ENCODE data around the gene TGFB1I1. TPM values are rescaled to one million over a fixed set of nuclear protein-coding genes. Genes with fewer than 3 reads are reported as not detected.

Gene TGFB1I1
- total and polyA plus RNA-seq, 2 experiments from 2014 or later = 4.1 to 4.2 TPM

DNA sequence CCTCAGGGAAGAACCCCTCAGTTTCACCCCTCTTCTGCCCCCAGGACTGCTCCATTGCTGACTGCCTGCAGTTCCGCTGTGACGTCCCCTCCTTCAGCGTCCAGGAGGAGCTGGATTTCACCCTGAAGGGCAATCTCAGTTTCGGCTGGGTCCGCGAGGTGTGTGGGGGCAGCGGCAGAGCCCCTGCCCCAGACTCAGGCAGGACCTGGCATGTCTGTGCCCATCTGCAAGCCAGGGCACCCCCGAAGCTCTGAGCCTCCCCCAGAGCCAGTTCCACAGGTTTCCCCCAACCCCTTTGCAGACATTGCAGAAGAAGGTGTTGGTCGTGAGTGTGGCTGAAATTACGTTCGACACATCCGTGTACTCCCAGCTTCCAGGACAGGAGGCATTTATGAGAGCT, 48.2 kb upstream of the TGFB1I1 start (continued):
- TF ChIP-seq, protein P1, sequence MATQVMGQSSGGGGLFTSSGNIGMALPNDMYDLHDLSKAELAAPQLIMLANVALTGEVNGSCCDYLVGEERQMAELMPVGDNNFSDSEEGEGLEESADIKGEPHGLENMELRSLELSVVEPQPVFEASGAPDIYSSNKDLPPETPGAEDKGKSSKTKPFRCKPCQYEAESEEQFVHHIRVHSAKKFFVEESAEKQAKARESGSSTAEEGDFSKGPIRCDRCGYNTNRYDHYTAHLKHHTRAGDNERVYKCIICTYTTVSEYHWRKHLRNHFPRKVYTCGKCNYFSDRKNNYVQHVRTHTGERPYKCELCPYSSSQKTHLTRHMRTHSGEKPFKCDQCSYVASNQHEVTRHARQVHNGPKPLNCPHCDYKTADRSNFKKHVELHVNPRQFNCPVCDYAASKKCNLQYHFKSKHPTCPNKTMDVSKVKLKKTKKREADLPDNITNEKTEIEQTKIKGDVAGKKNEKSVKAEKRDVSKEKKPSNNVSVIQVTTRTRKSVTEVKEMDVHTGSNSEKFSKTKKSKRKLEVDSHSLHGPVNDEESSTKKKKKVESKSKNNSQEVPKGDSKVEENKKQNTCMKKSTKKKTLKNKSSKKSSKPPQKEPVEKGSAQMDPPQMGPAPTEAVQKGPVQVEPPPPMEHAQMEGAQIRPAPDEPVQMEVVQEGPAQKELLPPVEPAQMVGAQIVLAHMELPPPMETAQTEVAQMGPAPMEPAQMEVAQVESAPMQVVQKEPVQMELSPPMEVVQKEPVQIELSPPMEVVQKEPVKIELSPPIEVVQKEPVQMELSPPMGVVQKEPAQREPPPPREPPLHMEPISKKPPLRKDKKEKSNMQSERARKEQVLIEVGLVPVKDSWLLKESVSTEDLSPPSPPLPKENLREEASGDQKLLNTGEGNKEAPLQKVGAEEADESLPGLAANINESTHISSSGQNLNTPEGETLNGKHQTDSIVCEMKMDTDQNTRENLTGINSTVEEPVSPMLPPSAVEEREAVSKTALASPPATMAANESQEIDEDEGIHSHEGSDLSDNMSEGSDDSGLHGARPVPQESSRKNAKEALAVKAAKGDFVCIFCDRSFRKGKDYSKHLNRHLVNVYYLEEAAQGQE (IDR thresholded peaks at IDR 0.05; ENCODE audit: unreplicated experiment) = no peak
- TF ChIP-seq STAT1 (IDR thresholded peaks at IDR 0.05; ENCODE audit: unreplicated experiment) (no peak), CREB1 (CRISPR knock-in tag; IDR thresholded peaks at IDR 0.05; ENCODE audit: low read depth) (no peak), ZNF114 (CRISPR knock-in tag; IDR thresholded peaks at IDR 0.05) (no peak), ZNF331 (CRISPR knock-in tag; IDR thresholded peaks at IDR 0.05; ENCODE audit: low read depth) (no peak), EZH2phosphoT487 (IDR thresholded peaks at IDR 0.05; ENCODE audit: unreplicated experiment) (no peak), EZH2 (IDR thresholded peaks at IDR 0.05; ENCODE audit: low read depth, unreplicated experiment) (no peak), NANOG (IDR thresholded peaks at IDR 0.05; ENCODE audit: borderline replicate concordance) (no peak), POLR2AphosphoS5 (IDR thresholded peaks at IDR 0.05; ENCODE audit: low read depth) (no peak)
- TF ChIP-seq, protein P2, sequence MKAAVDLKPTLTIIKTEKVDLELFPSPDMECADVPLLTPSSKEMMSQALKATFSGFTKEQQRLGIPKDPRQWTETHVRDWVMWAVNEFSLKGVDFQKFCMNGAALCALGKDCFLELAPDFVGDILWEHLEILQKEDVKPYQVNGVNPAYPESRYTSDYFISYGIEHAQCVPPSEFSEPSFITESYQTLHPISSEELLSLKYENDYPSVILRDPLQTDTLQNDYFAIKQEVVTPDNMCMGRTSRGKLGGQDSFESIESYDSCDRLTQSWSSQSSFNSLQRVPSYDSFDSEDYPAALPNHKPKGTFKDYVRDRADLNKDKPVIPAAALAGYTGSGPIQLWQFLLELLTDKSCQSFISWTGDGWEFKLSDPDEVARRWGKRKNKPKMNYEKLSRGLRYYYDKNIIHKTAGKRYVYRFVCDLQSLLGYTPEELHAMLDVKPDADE (IDR thresholded peaks at IDR 0.05) = no peak
- TF ChIP-seq, protein P3, sequence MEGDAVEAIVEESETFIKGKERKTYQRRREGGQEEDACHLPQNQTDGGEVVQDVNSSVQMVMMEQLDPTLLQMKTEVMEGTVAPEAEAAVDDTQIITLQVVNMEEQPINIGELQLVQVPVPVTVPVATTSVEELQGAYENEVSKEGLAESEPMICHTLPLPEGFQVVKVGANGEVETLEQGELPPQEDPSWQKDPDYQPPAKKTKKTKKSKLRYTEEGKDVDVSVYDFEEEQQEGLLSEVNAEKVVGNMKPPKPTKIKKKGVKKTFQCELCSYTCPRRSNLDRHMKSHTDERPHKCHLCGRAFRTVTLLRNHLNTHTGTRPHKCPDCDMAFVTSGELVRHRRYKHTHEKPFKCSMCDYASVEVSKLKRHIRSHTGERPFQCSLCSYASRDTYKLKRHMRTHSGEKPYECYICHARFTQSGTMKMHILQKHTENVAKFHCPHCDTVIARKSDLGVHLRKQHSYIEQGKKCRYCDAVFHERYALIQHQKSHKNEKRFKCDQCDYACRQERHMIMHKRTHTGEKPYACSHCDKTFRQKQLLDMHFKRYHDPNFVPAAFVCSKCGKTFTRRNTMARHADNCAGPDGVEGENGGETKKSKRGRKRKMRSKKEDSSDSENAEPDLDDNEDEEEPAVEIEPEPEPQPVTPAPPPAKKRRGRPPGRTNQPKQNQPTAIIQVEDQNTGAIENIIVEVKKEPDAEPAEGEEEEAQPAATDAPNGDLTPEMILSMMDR (conservative IDR thresholded peaks at IDR 0.05; ENCODE audit: low read depth in 2 of 2) = no peak

- Histone ChIP-seq H3K27ac (ENCODE audit: low read depth) (no peak overlapping the region), H3F3A (replicated peaks; ENCODE audit: low read depth) (no peaks in the 10 kb centered on the region), H3K27me3 (ENCODE audit: insufficient read depth) (peaks cover 46% of the 10 kb centered on the region), H3K4me1 (ENCODE audit: insufficient read depth) (no peaks in the 10 kb centered on the region), H3K79me2 (replicated peaks; ENCODE audit: insufficient read depth) (no peaks in the 10 kb centered on the region), H3K36me3 (ENCODE audit: insufficient read depth) (no peaks in the 10 kb centered on the region), H4K20me1 (replicated peaks; ENCODE audit: insufficient read depth) (0 out of 2 replicates have a peak, but pooled peaks cover 2% of the 10 kb centered on the region), H3K4me3 (peak overlapping the region; percentile 46), H3K4me2 (peak overlapping the region; percentile 66), H3K9me2 (ENCODE audit: insufficient read depth) (no peaks in the 10 kb centered on the region), H2AFZ (peak overlapping the region; percentile 83; the same call in 1 of the 2 replicates)
- no peak for TF ChIP-seq EZH2 (IDR thresholded peaks at IDR 0.05; ENCODE audit: low read depth, unreplicated experiment)
- TF ChIP-seq, protein P2 (IDR thresholded peaks at IDR 0.05) = no peak
- no peak for TF ChIP-seq JUNB (IDR thresholded peaks at IDR 0.05; ENCODE audit: unreplicated experiment)
- no peak for TF ChIP-seq CREB1 (CRISPR knock-in tag; IDR thresholded peaks at IDR 0.05; ENCODE audit: low read depth)
- TF ChIP-seq, protein P1 (IDR thresholded peaks at IDR 0.05; ENCODE audit: unreplicated experiment) = no peak
- no peak for TF ChIP-seq ZNF331 (CRISPR knock-in tag; IDR thresholded peaks at IDR 0.05; ENCODE audit: low read depth)
- no peak for TF ChIP-seq EZH2phosphoT487 (IDR thresholded peaks at IDR 0.05; ENCODE audit: unreplicated experiment)
- no peak for TF ChIP-seq NANOG (IDR thresholded peaks at IDR 0.05; ENCODE audit: borderline replicate concordance)
- no peak for TF ChIP-seq STAT1 (IDR thresholded peaks at IDR 0.05; ENCODE audit: unreplicated experiment)
- TF ChIP-seq ZNF114 (CRISPR knock-in tag; IDR thresholded peaks at IDR 0.05) = no peak
- Mint-ChIP-seq H3K4me1 (peaks cover 4% of the 10 kb centered on the region; the same call in 2 of the 3 replicates), H3K27me3 (ENCODE audit: insufficient read depth, low read depth, poor library complexity) (peaks cover 26% of the 10 kb centered on the region), H3K4me3 (no peak overlapping the region), H3K27ac (no peak overlapping the region), H3K36me3 (ENCODE audit: low read depth) (peaks cover 4% of the 10 kb centered on the region; the same call in 1 of the 3 replicates), H3K9me3 (peaks cover 13% of the 10 kb centered on the region; the same call in 2 of the 3 replicates)
- DNase-seq (ENCODE audit: low spot score) (peak; percentile 55), ATAC-seq (peak; percentile 44)
Measured at GRCh38 chr16:31427441-31428278, 44.3 kb upstream of the TGFB1I1 start.

All from GM23338 (cell line).